Measurements from ENCODE around the gene GLUL. TPM values are rescaled to one million over a fixed set of nuclear protein-coding genes. Genes with fewer than 3 reads are reported as not detected.
A peak's percentile ranks its signal among the peaks of the same experiment; 100 is the strongest.

The GLUL gene
- total RNA-seq, 3 donors from 2014 or later (not counting 1 experiment from before 2014, with no cell fraction given), result 128 to 420 (median 134) TPM

DNA sequence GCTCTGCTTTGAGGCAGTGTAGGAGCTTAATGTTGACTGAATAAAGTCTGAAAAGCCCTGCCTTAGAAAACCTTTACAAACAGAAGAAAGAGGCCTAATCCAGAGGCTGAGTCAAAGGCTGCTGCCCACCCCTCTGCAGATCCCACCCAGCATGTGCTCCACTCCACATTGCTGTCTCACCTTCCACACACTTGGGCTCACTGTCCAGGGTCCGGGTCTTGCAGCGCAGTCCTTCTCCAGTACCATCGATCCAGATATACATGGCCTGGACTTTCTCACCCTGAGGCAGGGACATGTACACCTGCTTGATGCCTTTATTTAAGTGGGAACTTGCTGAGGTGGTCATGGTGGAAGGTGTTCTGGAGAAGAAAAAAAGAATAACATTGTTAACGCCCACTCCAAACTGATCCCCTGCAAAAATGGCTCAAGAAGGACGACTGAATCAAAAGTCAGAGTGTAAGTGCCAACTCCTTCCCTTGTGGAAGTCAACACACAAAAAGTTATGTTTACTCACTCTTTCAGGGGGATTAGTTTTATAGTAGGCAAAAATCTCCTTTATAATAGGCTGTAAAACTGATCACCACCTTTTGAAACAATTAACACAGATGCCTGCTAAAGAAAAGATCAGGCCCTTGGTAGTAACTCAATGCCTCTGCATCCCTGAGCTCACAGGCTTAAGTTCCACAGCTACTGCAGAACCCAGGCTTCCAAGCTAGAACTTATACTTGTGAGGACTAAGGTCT lies 3.0 kb downstream of the GLUL start:
- H3K27me3 ChIP-seq (ENCODE audit: control insufficient read depth, insufficient read depth, low read length), result no peaks in the 10 kb centered on the region
- H3K4me3 Mint-ChIP-seq, result peak overlapping the region; percentile 99
- no peak for DNase-seq
- no peak overlapping the region for H3K4me3 ChIP-seq (ENCODE audit: low read length)
- ATAC-seq, result no peak
- peaks cover 45% of the 10 kb centered on the region for H3K36me3 ChIP-seq (ENCODE audit: control insufficient read depth, insufficient read depth, low read length)
- peak overlapping the region; percentile 86 to 97 for H3K27ac Mint-ChIP-seq
- WGBS (ENCODE audit: insufficient coverage), result 88% methylated on average over 5 of the region's 5 CpGs
- intact Hi-C loops (cut with micrococcal nuclease), result no loop called here
- peaks cover 34 to 38% of the 10 kb centered on the region in 2 donors for H3K4me1 Mint-ChIP-seq
- H3K9me3 Mint-ChIP-seq, result no peaks in the 10 kb centered on the region
- H3K9me3 ChIP-seq (ENCODE audit: control insufficient read depth, insufficient read depth, low read length), result no peaks in the 10 kb centered on the region
- H3K36me3 Mint-ChIP-seq, result peaks cover 33% of the 10 kb centered on the region
- H3K4me1 ChIP-seq (ENCODE audit: control insufficient read depth, insufficient read depth, low read length), result peaks cover 18% of the 10 kb centered on the region
- no peak overlapping the region for H3K27ac ChIP-seq (ENCODE audit: low read length)
- no peaks in the 10 kb centered on the region for H3K27me3 Mint-ChIP-seq (ENCODE audit: low read depth in 2 of 2)
- TF ChIP-seq, protein P1, sequence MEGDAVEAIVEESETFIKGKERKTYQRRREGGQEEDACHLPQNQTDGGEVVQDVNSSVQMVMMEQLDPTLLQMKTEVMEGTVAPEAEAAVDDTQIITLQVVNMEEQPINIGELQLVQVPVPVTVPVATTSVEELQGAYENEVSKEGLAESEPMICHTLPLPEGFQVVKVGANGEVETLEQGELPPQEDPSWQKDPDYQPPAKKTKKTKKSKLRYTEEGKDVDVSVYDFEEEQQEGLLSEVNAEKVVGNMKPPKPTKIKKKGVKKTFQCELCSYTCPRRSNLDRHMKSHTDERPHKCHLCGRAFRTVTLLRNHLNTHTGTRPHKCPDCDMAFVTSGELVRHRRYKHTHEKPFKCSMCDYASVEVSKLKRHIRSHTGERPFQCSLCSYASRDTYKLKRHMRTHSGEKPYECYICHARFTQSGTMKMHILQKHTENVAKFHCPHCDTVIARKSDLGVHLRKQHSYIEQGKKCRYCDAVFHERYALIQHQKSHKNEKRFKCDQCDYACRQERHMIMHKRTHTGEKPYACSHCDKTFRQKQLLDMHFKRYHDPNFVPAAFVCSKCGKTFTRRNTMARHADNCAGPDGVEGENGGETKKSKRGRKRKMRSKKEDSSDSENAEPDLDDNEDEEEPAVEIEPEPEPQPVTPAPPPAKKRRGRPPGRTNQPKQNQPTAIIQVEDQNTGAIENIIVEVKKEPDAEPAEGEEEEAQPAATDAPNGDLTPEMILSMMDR (IDR thresholded peaks at IDR 0.05), result no peak

DNA sequence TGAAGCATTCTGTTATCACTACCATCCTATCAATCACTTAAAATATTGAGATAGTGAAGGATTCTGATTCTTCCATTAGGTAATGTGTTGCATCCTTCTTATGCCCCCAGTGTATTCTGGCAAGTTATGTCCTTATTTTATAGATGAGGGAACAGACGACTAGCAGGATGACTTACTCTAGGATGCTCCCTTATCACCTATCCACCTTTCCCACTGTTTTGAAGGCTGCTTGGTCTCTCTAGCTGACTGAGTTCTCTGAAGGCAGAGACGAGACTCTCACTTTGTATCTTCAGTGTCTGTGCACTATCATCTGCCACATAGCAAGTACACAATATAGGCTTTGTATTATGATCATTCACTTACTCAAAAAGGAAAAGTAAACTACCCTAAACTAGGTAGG lies 4.0 kb downstream of the GLUL start:
- Mint-ChIP-seq H3K27ac (peak overlapping the region in 1 of 2 donors; percentile 20), H3K4me1 (peaks cover 29 to 33% of the 10 kb centered on the region in 2 donors), H3K9me3 (no peaks in the 10 kb centered on the region), H3K27me3 (ENCODE audit: low read depth in 2 of 2) (no peaks in the 10 kb centered on the region), H3K36me3 (peaks cover 33% of the 10 kb centered on the region), H3K4me3 (no peak overlapping the region)
- no peak for ATAC-seq
- WGBS (ENCODE audit: insufficient coverage), result 92% methylated on average over 2 of the region's 2 CpGs
- H3K4me1 ChIP-seq (ENCODE audit: control insufficient read depth, insufficient read depth, low read length), result peaks cover 18% of the 10 kb centered on the region
- peaks cover 50% of the 10 kb centered on the region for H3K36me3 ChIP-seq (ENCODE audit: control insufficient read depth, insufficient read depth, low read length)
- intact Hi-C loops (cut with micrococcal nuclease), result no loop called here
- TF ChIP-seq, protein P1 (IDR thresholded peaks at IDR 0.05), result no peak
- H3K9me3 ChIP-seq (ENCODE audit: control insufficient read depth, insufficient read depth, low read length), result no peaks in the 10 kb centered on the region
- H3K27ac ChIP-seq (ENCODE audit: low read length), result no peak overlapping the region
- DNase-seq, result no peak
- no peak overlapping the region for H3K4me3 ChIP-seq (ENCODE audit: low read length)
- H3K27me3 ChIP-seq (ENCODE audit: control insufficient read depth, insufficient read depth, low read length), result no peaks in the 10 kb centered on the region

DNA sequence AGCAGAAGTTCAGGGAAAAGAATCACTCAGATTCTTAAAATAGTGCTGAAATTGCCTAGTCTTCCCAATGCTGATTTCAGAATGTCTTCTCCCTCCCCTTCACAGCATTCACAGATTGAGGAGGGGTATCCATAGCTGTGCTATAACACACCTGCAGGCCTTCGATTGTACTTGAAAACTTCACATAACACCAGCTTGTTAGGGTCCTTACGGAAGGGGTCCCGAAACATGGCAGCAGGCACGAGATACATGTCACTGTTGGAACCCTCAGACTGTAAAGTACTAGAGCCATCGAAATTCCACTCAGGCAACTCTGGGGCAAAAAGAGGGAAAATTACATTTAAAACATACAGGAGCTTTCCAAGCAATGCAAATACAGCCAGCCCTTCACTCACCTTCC lies 4.6 kb downstream of the GLUL start:
- intact Hi-C loops (cut with micrococcal nuclease), result no loop called here
- peaks cover 55% of the 10 kb centered on the region for H3K36me3 ChIP-seq (ENCODE audit: control insufficient read depth, insufficient read depth, low read length)
- TF ChIP-seq, protein P1 (IDR thresholded peaks at IDR 0.05), result no peak
- DNase-seq, result no peak
- ATAC-seq, result no peak
- no peaks in the 10 kb centered on the region for H3K9me3 ChIP-seq (ENCODE audit: control insufficient read depth, insufficient read depth, low read length)
- H3K27me3 Mint-ChIP-seq (ENCODE audit: low read depth in 2 of 2), result no peaks in the 10 kb centered on the region
- peak overlapping the region in 1 of 2 donors; percentile 20 for H3K27ac Mint-ChIP-seq
- H3K27ac ChIP-seq (ENCODE audit: low read length), result no peak overlapping the region
- no peak overlapping the region for H3K4me3 ChIP-seq (ENCODE audit: low read length)
- H3K4me1 Mint-ChIP-seq, result peaks cover 29% of the 10 kb centered on the region in 2 donors
- 99% methylated on average over 5 of the region's 5 CpGs for WGBS (ENCODE audit: insufficient coverage)
- no peaks in the 10 kb centered on the region for H3K9me3 Mint-ChIP-seq
- no peaks in the 10 kb centered on the region for H3K27me3 ChIP-seq (ENCODE audit: control insufficient read depth, insufficient read depth, low read length)
- H3K36me3 Mint-ChIP-seq, result peaks cover 33% of the 10 kb centered on the region
- no peak overlapping the region for H3K4me3 Mint-ChIP-seq
- H3K4me1 ChIP-seq (ENCODE audit: control insufficient read depth, insufficient read depth, low read length), result peaks cover 13% of the 10 kb centered on the region

Measured in natural killer cell (primary cell).